MM.1S (cell line): ENCODE results near the gene PIK3C2G.

Experiments used
- CTCF ChIP-seq: fragments of 300-600 bp; sonication (generic); IDR thresholded peaks from 2 replicates; pipeline ENCODE4 v1.5.1; 2016; ENCODE audit warnings: antibody characterized with exemption, low read length, mixed read lengths
- EZH2phosphoT487 ChIP-seq: fragments of 300-600 bp; sonication (generic); IDR thresholded peaks from 2 replicates; pipeline ENCODE4 v1.6.1; 2018; ENCODE audit warnings: antibody characterized with exemption, low read length

- TF ChIP-seq CTCF (no peak), EZH2phosphoT487 (no peak)
Observed at GRCh38 chr12:18242380-18243089, 18.8 kb upstream of the PIK3C2G start.
